GM08714 (cell line): ENCODE measurements around the gene SLC6A4.
"Not testable (repeated sequence)": the region's sequence is repeated elsewhere in the genome, so short reads cannot be mapped to it uniquely, and the experiment has no call there.

ENCODE experiments used
- H3K4me3 ChIP-seq: fragments of 200-500 bp; sonication (Bioruptor generic); 2 replicates; pipeline ENCODE4 v1.5.1; 2014; ENCODE audit warnings: mild to moderate bottlenecking, low read length, inconsistent platforms
- ZNF274 ChIP-seq: IDR thresholded peaks from 2 replicates; pipeline ENCODE4 v1.6.1; 2012; ENCODE audit warnings: mild to moderate bottlenecking, low read depth, low read length

The SLC6A4 gene

GRCh38 chr17:30218799-30219198 lies 16.7 kb downstream of the SLC6A4 start:
- no peak for TF ChIP-seq ZNF274
- no peak overlapping the region for H3K4me3 ChIP-seq

DNA sequence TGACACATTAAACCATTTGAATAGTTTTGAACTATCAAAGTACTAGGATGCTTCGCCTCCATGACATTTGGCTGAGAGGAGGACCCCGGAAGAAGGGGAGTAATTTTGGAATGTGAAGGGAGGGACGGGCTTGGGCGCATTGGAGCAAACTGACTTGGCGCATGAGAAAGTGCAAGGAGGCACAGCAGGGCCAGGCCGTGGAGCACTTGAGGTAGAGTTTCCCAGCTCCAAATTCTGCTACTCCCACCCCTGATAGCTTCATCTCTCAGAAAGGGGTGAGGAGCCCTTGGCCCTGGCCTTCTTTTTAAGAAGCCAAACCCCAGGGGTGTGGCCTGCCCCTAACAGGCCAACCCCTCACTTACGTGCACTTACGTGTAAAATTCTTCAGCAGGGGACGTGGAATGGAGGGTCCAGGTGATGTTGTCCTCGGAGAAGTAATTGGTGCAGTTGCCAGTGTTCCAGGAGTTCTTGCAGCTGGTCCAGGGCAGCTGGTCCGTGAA lies 17.7 kb downstream of the SLC6A4 start:
- no peak for TF ChIP-seq ZNF274
- no peak overlapping the region for H3K4me3 ChIP-seq

DNA sequence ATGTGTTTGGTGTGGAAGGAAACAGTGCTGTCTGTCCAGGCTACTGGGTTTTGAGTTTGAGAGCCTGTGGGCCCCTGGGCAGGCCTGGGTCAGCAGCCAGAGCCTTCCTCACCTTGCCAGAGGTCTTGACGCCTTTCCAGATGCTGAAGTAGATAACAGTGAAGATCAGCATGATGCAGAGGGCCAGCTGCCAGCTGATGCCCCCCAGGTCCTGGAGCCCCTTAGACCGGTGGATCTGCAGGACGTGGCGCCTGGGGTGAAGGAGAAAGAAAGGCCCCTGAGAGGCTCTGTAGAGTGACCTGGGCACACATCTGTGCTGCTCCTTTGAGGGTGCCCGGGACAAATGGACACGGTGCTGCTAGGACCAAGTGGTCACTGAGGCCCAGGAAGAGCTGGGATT lies 18.4 kb downstream of the SLC6A4 start:
- no peak for TF ChIP-seq ZNF274
- H3K4me3 ChIP-seq, result no peak overlapping the region

DNA sequence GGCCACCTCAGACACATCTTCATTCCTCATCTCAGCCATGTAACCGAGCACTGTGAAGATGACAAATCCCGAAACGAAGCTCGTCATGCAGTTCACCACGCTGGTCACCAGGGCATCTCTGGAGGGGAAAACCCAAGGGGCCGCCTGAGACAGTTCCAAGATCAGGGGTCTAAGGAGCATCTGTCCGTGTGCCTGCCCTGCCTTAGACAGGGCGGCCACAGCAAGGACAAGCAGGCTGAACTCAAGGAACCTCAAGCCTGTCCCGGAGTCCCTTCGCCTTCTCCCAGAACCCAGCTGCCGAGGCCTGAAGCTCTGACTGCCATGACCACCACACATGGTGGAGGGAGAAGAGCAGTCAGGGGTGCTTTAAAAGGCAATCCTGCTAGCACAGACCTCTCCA lies 22.7 kb downstream of the SLC6A4 start:
- TF ChIP-seq ZNF274, result no peak

DNA sequence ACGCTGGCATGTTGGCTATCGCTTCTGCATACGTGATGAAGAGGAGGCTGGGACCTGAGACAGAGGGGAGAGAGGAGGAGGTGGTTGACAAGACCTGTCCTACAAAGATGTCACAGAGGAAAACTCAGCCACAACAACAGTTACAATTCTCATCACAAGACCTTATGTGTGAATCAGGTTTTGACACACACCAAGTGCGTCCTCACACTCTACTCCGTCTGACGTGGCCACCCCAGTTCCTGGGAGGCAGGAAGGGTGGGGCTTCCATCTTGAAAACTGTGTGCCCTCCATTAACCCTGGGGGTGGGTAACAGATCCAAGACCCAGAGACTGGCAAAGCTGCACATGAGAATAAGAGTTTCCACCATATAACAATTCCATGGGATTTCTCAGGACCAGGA lies 24.1 kb downstream of the SLC6A4 start:
- no peak overlapping the region for H3K4me3 ChIP-seq
- no peak for TF ChIP-seq ZNF274

More for the DNA sequence above, 22.7 kb downstream of the SLC6A4 start:
- H3K4me3 ChIP-seq, result no peak overlapping the region

- TF ChIP-seq ZNF274, result no peak
- no peak overlapping the region for H3K4me3 ChIP-seq
Observed at GRCh38 chr17:30210901-30211300, 24.6 kb downstream of the SLC6A4 start.

- no peak for TF ChIP-seq ZNF274
- H3K4me3 ChIP-seq, result no peak overlapping the region
Observed at GRCh38 chr17:30210366-30210765, 25.1 kb downstream of the SLC6A4 start.

DNA sequence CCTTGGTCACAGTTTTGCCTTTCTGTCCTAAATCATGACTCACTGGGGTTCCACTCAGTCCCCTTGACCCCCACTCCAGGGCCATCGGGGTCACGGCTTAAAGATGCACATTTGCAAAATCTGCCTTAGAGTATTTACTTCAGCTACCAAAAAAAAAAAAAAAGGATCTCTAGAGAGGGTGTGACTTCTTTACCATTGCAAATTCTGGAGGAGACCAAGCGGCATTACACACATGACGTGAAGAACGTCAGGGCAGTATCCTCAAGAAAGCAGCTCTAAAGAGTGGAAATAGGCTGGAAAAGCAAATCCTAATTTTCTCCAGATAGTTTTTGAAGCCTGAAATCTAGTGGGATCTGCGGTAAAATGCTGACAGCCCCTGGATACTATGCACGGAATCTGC lies 25.6 kb downstream of the SLC6A4 start:
- no peak overlapping the region for H3K4me3 ChIP-seq
- no peak for TF ChIP-seq ZNF274

DNA sequence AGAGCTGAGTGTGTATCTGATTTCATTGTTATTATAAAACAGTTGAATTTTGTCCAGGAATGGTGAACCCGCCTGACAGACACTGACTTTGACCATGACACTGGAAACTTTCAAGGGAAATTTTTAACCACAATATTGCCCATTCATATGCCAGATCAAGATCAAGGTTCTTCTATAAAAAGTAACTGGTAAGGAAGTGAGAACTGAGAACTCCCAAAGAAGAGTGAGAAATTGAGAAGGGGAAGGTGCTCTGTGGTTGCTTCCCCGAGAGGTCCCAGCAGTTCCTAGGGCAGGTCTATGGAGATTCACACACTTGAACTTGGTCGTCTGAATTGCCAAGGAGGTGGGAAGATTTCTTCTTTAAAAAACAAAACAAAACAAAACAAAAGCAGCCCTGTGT lies 27.3 kb downstream of the SLC6A4 start:
- TF ChIP-seq ZNF274, result no peak
- H3K4me3 ChIP-seq, result peak overlapping the region; percentile 27; the same call in 1 of the 2 replicates

- H3K4me3 ChIP-seq, result peak overlapping the region; percentile 27; the same call in 1 of the 2 replicates
- TF ChIP-seq ZNF274, result no peak
Observed at GRCh38 chr17:30207655-30208054, 27.8 kb downstream of the SLC6A4 start.

GRCh38 chr17:30203471-30203981 lies 32.0 kb downstream of the SLC6A4 start:
- H3K4me3 ChIP-seq, result no peak overlapping the region
- TF ChIP-seq ZNF274, result no peak

GRCh38 chr17:30200656-30201055 lies 34.8 kb downstream of the SLC6A4 start:
- H3K4me3 ChIP-seq, result not testable (repeated sequence)

DNA sequence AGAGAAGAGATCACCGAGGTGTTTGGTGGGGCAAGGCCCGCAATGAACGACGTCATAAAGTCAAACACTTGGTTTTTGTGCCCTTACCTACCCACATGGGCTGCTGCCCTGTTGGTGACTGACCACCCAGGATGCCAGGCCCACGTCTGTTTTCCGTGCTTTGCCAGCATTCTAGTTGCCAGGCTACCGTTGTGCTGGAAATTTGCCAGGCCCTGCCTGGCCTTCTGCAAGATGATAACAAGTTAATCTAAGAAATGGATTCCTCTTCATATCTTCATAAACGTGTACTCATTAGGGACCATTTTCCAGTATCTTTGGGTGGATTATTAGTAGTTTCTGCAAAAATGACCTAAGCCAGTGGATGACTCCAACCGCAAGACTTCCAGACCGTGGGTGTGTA lies 35.4 kb downstream of the SLC6A4 start:
- no peak for TF ChIP-seq ZNF274
- no peak overlapping the region for H3K4me3 ChIP-seq

DNA sequence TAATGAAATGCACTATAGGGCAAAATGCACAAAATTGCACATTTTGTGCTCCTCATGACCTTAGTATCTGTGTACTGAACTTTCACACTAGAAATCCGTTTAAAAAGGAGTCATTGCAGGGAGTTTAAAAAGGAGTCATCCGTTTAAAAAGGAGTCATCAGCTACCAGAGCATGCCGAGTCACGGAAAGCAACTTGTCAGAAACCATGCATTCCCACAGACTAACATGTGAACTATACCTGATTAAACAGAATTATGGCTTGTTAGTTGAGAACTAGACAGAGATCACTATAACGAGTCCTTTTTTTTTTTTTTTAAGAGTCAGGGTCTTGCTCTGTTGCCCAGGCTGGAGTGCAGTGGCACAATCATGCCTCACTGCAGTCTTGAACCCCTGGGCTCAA lies 35.9 kb downstream of the SLC6A4 start:
- TF ChIP-seq ZNF274, result no peak

DNA sequence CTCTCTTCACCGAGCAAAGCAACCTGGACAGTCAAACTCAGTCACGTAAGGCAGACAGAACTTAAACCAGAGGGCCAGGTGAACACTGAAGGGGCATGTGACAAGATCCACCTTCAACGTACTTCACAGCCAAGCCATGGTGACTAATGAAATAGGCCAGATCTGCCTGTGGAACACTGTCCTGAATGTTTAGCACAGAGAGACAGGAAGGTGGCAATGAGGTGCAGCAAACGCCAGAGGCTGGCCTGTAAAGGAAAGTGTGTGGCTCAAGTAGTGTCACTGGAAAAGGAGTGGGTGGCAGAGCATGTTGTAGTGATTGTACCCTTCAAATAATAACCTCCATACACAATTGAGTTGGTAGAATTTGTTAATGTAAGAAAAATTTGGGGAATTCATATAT lies 38.1 kb downstream of the SLC6A4 start:
- H3K4me3 ChIP-seq, result no peak overlapping the region
- no peak for TF ChIP-seq ZNF274

More for the DNA sequence above, 35.9 kb downstream of the SLC6A4 start:
- no peak overlapping the region for H3K4me3 ChIP-seq

DNA sequence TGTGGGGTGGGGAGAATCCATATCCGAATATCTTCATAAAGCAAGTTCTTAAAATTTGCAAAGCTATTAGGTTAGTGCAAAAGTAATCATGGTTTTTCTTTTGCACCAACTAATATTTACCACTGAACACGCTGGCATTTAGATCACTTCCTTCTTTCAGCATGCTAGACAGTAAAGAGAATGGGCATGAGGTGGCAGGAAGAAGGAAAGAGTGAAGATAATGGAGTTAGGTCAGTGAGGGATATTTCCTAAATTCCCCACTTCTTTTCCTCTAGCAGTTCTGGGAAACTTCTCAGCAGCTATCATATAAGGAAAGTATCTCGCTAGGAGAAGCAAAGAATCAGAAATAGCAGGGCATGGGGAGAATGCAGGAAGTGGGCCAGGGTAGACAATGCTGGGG lies 39.0 kb downstream of the SLC6A4 start:
- TF ChIP-seq ZNF274, result no peak
- no peak overlapping the region for H3K4me3 ChIP-seq
